HEK293 (cell line): ENCODE data around the gene ANKRD9.

Source experiments
- HOXD13 ChIP-seq: sonication (generic); formaldehyde crosslinking; IDR thresholded peaks from 2 replicates; pipeline ENCODE4 v1.8.0; 2022; ENCODE audit warnings: missing genetic modification reagents, borderline replicate concordance
- MEIS1 ChIP-seq: sonication (generic); formaldehyde crosslinking; IDR thresholded peaks from 2 replicates; pipeline ENCODE4 v1.8.1; 2022; ENCODE audit warnings: missing genetic modification reagents, mild to moderate bottlenecking, borderline replicate concordance
- MZF1 ChIP-seq: fragments of 450-650 bp; formaldehyde crosslinking; IDR thresholded peaks from 2 replicates; pipeline ENCODE4 v1.5.1; 2017; ENCODE audit warnings: missing biosample characterization, missing genetic modification characterization, borderline replicate concordance
- SCRT1 ChIP-seq: fragments of 450-650 bp; formaldehyde crosslinking; IDR thresholded peaks from 2 replicates; pipeline ENCODE4 v1.5.1; 2016; ENCODE audit warnings: missing biosample characterization, missing genetic modification characterization, borderline replicate concordance
- SETDB1 ChIP-seq: IDR thresholded peaks from one replicate; pipeline ENCODE4 v1.6.1; 2017; ENCODE audit warnings: mild to moderate bottlenecking, low read length, moderate library complexity, mixed read lengths; ENCODE audit not compliant: insufficient read length
- SP3 ChIP-seq: fragments of 450-650 bp; formaldehyde crosslinking; IDR thresholded peaks from 2 replicates; pipeline ENCODE4 v1.5.1; 2016; ENCODE audit warnings: missing biosample characterization, missing genetic modification characterization
- TRIM28 ChIP-seq: IDR thresholded peaks from 2 replicates; pipeline ENCODE4 v1.6.1; 2011; ENCODE audit warnings: low read length, control low read depth, borderline replicate concordance
- ZBTB10 ChIP-seq: fragments of 450-650 bp; formaldehyde crosslinking; IDR thresholded peaks from 2 replicates; pipeline ENCODE4 v1.5.1; 2016; ENCODE audit warnings: missing biosample characterization, missing genetic modification characterization
- ZFHX2 ChIP-seq: fragments of 450-650 bp; formaldehyde crosslinking; conservative IDR thresholded peaks from 2 replicates; pipeline ENCODE4 v1.5.1; 2016; ENCODE audit warnings: missing biosample characterization, missing genetic modification characterization
- ZFP41 ChIP-seq: fragments of 450-650 bp; formaldehyde crosslinking; IDR thresholded peaks from 2 replicates; pipeline ENCODE4 v1.5.1; 2016; ENCODE audit warnings: missing biosample characterization, missing genetic modification characterization, borderline replicate concordance
- ZNF157 ChIP-seq: fragments of 450-650 bp; formaldehyde crosslinking; IDR thresholded peaks from 2 replicates; pipeline ENCODE4 v1.5.1; 2016; ENCODE audit warnings: missing biosample characterization, missing genetic modification characterization
- ZNF184 ChIP-seq: fragments of 450-650 bp; IDR thresholded peaks from 2 replicates; pipeline ENCODE4 v1.5.1; 2018; ENCODE audit warnings: missing biosample characterization, mild to moderate bottlenecking, missing genetic modification characterization
- ZNF2 ChIP-seq: fragments of 450-650 bp; formaldehyde crosslinking; IDR thresholded peaks from 2 replicates; pipeline ENCODE4 v1.5.1; 2016; ENCODE audit warnings: missing biosample characterization, missing genetic modification characterization
- ZNF202 ChIP-seq: fragments of 450-650 bp; formaldehyde crosslinking; IDR thresholded peaks from 2 replicates; pipeline ENCODE4 v1.5.1; 2016; ENCODE audit warnings: missing biosample characterization, missing genetic modification characterization, borderline replicate concordance
- ZNF211 ChIP-seq: fragments of 450-650 bp; formaldehyde crosslinking; IDR thresholded peaks from 2 replicates; pipeline ENCODE4 v1.5.1; 2016; ENCODE audit warnings: low read depth, missing biosample characterization, missing genetic modification characterization
- ZNF394 ChIP-seq: fragments of 450-650 bp; formaldehyde crosslinking; IDR thresholded peaks from 2 replicates; pipeline ENCODE4 v1.5.1; 2016; ENCODE audit warnings: missing biosample characterization, missing genetic modification characterization, mild to moderate bottlenecking, moderate library complexity, borderline replicate concordance
- ZNF404 ChIP-seq: fragments of 450-650 bp; formaldehyde crosslinking; IDR thresholded peaks from 2 replicates; pipeline ENCODE4 v1.5.1; 2017; ENCODE audit warnings: missing biosample characterization, missing genetic modification characterization
- ZNF423 ChIP-seq: fragments of 450-650 bp; formaldehyde crosslinking; IDR thresholded peaks from 2 replicates; pipeline ENCODE4 v1.5.1; 2016; ENCODE audit warnings: missing biosample characterization, missing genetic modification characterization
- ZNF473 ChIP-seq: fragments of 450-650 bp; formaldehyde crosslinking; IDR thresholded peaks from 2 replicates; pipeline ENCODE4 v1.5.1; 2017; ENCODE audit warnings: missing biosample characterization, missing genetic modification characterization
- ZNF571 ChIP-seq: fragments of 450-650 bp; formaldehyde crosslinking; IDR thresholded peaks from 2 replicates; pipeline ENCODE4 v1.5.0; 2017; ENCODE audit warnings: missing biosample characterization, missing genetic modification characterization
- ZNF580 ChIP-seq: fragments of 450-650 bp; formaldehyde crosslinking; IDR thresholded peaks from 2 replicates; pipeline ENCODE4 v1.5.1; 2016; ENCODE audit warnings: missing biosample characterization, missing genetic modification characterization
- ZNF621 ChIP-seq: fragments of 450-650 bp; formaldehyde crosslinking; IDR thresholded peaks from 2 replicates; pipeline ENCODE4 v1.5.1; 2017; ENCODE audit warnings: missing biosample characterization, missing genetic modification characterization
- ZNF626 ChIP-seq: fragments of 450-650 bp; sonication (Bioruptor Pico); formaldehyde crosslinking; IDR thresholded peaks from 2 replicates; pipeline ENCODE4 v1.5.1; 2018; ENCODE audit warnings: missing biosample characterization, missing genetic modification characterization, inconsistent platforms
- ZNF664 ChIP-seq: fragments of 450-650 bp; formaldehyde crosslinking; IDR thresholded peaks from 2 replicates; pipeline ENCODE4 v1.5.1; 2016; ENCODE audit warnings: missing biosample characterization, missing genetic modification characterization
- ZNF707 ChIP-seq: fragments of 450-650 bp; formaldehyde crosslinking; IDR thresholded peaks from 2 replicates; pipeline ENCODE4 v1.5.1; 2016; ENCODE audit warnings: missing biosample characterization, missing genetic modification characterization
- TF ChIP-seq, protein P1 (sequence below): fragments of 450-650 bp; formaldehyde crosslinking; IDR thresholded peaks from 2 replicates; pipeline ENCODE4 v1.5.1; 2016; ENCODE audit warnings: missing biosample characterization, missing genetic modification characterization, borderline replicate concordance
- TF ChIP-seq, protein P2 (sequence below): fragments of 450-650 bp; IDR thresholded peaks from 2 replicates; pipeline ENCODE4 v1.5.1; 2018; ENCODE audit warnings: missing biosample characterization, missing genetic modification characterization
- TF ChIP-seq, protein P3 (sequence below): fragments of 450-650 bp; formaldehyde crosslinking; IDR thresholded peaks from 2 replicates; pipeline ENCODE4 v1.5.1; 2016; ENCODE audit warnings: missing biosample characterization, missing genetic modification characterization, low read depth

Gene ANKRD9

DNA sequence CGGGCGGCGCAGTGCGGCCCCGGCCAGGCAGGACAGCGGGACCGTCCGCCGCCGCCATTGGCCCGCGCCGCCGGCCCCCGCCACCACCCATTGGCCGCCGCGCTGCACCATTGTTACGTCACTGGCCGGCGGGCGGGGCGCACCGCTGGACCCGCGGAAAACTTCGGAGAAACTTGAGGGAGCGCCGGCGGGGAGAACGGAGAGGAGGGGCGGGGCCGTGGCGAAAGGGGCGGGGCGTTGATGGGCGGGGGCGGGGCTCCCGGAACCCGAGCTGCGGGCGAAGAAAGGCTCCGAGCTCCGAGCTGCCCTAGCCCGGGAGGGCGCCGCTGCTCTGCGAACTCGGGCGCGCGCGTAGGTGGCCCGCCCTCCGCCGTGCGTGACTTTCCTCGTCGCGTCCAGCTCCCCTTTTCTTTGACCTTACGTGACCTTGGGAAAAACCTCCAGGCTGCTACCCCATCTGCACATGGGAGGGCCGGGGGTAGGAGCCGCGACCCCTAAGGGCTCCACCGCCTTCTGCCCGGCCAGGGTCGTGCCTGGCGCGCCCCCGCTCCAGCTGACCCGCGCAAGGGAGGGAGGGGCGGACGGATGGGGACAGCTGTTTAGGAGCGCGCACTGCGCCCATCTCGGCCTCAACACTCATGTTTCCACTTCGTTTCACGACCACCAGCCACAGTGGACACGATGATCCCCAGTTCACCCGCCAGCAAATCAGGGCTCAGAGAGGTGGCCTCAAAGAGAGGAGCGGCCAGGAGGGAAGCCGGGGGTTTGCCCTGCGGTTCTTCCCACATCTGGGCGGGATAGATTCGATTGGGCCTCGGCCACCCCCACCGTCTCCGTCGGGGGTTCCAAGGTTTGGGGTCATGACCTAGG is at the start of gene ANKRD9 (continued):
- TF ChIP-seq, protein P1, sequence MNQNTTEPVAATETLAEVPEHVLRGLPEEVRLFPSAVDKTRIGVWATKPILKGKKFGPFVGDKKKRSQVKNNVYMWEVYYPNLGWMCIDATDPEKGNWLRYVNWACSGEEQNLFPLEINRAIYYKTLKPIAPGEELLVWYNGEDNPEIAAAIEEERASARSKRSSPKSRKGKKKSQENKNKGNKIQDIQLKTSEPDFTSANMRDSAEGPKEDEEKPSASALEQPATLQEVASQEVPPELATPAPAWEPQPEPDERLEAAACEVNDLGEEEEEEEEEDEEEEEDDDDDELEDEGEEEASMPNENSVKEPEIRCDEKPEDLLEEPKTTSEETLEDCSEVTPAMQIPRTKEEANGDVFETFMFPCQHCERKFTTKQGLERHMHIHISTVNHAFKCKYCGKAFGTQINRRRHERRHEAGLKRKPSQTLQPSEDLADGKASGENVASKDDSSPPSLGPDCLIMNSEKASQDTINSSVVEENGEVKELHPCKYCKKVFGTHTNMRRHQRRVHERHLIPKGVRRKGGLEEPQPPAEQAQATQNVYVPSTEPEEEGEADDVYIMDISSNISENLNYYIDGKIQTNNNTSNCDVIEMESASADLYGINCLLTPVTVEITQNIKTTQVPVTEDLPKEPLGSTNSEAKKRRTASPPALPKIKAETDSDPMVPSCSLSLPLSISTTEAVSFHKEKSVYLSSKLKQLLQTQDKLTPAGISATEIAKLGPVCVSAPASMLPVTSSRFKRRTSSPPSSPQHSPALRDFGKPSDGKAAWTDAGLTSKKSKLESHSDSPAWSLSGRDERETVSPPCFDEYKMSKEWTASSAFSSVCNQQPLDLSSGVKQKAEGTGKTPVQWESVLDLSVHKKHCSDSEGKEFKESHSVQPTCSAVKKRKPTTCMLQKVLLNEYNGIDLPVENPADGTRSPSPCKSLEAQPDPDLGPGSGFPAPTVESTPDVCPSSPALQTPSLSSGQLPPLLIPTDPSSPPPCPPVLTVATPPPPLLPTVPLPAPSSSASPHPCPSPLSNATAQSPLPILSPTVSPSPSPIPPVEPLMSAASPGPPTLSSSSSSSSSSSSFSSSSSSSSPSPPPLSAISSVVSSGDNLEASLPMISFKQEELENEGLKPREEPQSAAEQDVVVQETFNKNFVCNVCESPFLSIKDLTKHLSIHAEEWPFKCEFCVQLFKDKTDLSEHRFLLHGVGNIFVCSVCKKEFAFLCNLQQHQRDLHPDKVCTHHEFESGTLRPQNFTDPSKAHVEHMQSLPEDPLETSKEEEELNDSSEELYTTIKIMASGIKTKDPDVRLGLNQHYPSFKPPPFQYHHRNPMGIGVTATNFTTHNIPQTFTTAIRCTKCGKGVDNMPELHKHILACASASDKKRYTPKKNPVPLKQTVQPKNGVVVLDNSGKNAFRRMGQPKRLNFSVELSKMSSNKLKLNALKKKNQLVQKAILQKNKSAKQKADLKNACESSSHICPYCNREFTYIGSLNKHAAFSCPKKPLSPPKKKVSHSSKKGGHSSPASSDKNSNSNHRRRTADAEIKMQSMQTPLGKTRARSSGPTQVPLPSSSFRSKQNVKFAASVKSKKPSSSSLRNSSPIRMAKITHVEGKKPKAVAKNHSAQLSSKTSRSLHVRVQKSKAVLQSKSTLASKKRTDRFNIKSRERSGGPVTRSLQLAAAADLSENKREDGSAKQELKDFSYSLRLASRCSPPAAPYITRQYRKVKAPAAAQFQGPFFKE = no peak
- TF ChIP-seq, protein P2, sequence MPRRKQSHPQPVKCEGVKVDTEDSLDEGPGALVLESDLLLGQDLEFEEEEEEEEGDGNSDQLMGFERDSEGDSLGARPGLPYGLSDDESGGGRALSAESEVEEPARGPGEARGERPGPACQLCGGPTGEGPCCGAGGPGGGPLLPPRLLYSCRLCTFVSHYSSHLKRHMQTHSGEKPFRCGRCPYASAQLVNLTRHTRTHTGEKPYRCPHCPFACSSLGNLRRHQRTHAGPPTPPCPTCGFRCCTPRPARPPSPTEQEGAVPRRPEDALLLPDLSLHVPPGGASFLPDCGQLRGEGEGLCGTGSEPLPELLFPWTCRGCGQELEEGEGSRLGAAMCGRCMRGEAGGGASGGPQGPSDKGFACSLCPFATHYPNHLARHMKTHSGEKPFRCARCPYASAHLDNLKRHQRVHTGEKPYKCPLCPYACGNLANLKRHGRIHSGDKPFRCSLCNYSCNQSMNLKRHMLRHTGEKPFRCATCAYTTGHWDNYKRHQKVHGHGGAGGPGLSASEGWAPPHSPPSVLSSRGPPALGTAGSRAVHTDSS = no peak
- TF ChIP-seq SP3 (tag by site-specific recombination) (peak; percentile 53), HOXD13 (no peak), ZFHX2 (tag by site-specific recombination) (peak; percentile 89), ZNF157 (tag by site-specific recombination) (no peak), ZNF404 (tag by site-specific recombination) (no peak), ZBTB10 (peak; percentile 76), ZNF707 (tag by site-specific recombination) (no peak), TRIM28 (no peak), ZNF394 (no peak), ZNF423 (tag by site-specific recombination) (no peak), SETDB1 (no peak), ZNF621 (tag by site-specific recombination) (no peak), MEIS1 (CRISPR knock-in tag) (no peak), ZNF184 (tag by site-specific recombination) (no peak), ZNF626 (tag by site-specific recombination) (no peak), SCRT1 (tag by site-specific recombination) (no peak), ZNF211 (tag by site-specific recombination) (no peak), ZNF664 (no peak), ZNF2 (tag by site-specific recombination) (no peak), ZNF202 (tag by site-specific recombination) (no peak), ZNF473 (no peak), MZF1 (no peak), ZFP41 (tag by site-specific recombination) (no peak), ZNF580 (no peak), ZNF571 (tag by site-specific recombination) (no peak)
- TF ChIP-seq, protein P3, sequence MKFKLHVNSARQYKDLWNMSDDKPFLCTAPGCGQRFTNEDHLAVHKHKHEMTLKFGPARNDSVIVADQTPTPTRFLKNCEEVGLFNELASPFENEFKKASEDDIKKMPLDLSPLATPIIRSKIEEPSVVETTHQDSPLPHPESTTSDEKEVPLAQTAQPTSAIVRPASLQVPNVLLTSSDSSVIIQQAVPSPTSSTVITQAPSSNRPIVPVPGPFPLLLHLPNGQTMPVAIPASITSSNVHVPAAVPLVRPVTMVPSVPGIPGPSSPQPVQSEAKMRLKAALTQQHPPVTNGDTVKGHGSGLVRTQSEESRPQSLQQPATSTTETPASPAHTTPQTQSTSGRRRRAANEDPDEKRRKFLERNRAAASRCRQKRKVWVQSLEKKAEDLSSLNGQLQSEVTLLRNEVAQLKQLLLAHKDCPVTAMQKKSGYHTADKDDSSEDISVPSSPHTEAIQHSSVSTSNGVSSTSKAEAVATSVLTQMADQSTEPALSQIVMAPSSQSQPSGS = no peak
